ENCODE measurements around the gene STAT5A. TPM values are rescaled to one million over a fixed set of nuclear protein-coding genes. Genes with fewer than 3 reads are reported as not detected.
A peak's percentile ranks its signal among the peaks of the same experiment; 100 is the strongest.

The STAT5A gene
- total RNA-seq, 1 donor from 2014 or later, result 1.3 TPM

DNA sequence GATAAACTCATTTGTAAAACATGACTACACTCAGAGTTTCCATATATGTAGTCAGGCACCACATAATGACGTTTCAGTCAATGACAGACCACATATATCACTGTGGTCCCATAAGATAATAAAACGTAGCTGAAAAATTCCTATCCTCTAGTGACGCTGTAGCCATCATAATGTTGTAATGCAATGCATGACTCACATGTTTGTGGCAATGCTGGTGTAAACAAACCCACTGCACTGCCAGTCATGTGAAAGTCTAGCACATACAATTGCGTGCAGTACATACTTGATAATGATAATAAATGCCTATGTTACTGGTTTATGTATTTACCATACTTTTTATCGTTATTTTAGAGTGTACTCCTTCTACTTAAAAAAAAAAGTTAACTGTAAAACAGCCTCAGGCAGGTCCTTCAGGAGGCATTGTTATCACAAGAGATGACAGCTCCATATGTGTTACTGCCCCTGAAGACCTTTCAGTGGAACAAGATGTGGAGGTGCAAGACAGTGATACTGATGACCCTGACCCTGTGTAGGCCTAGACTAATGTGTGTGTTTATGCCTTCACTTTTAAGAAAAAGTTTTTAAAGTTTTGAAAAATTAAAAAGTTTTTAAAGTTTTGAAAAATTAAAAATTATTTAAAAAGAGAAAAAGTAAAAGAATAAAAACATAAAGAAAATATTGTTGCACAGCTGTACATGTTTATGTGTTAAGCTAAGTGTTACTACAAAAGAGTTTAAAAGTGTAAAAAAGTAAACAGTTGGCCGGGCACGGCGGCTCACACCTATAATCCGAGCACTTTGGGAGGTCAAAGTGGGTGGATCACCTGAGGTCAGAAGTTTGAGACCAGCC, 21.2 kb upstream of the STAT5A start:
- no peak for FAIRE-seq
- Histone ChIP-seq H3K27me3 (ENCODE audit: control insufficient read depth, insufficient read depth, low read length) (no peaks in the 10 kb centered on the region), H3K4me3 (ENCODE audit: low read depth, low read length) (no peak overlapping the region), H3K36me3 (ENCODE audit: control insufficient read depth, insufficient read depth, low read length) (no peaks in the 10 kb centered on the region)
- DNase-seq (ENCODE audit: low read depth), result peak; percentile 63
- TF ChIP-seq, protein P1, sequence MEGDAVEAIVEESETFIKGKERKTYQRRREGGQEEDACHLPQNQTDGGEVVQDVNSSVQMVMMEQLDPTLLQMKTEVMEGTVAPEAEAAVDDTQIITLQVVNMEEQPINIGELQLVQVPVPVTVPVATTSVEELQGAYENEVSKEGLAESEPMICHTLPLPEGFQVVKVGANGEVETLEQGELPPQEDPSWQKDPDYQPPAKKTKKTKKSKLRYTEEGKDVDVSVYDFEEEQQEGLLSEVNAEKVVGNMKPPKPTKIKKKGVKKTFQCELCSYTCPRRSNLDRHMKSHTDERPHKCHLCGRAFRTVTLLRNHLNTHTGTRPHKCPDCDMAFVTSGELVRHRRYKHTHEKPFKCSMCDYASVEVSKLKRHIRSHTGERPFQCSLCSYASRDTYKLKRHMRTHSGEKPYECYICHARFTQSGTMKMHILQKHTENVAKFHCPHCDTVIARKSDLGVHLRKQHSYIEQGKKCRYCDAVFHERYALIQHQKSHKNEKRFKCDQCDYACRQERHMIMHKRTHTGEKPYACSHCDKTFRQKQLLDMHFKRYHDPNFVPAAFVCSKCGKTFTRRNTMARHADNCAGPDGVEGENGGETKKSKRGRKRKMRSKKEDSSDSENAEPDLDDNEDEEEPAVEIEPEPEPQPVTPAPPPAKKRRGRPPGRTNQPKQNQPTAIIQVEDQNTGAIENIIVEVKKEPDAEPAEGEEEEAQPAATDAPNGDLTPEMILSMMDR (IDR thresholded peaks at IDR 0.05; ENCODE audit: insufficient read depth, low read length, severe bottlenecking), result no peak

- H3K27me3 ChIP-seq (ENCODE audit: control insufficient read depth, insufficient read depth, low read length), result no peaks in the 10 kb centered on the region
- no peak for FAIRE-seq
- TF ChIP-seq, protein P1 (IDR thresholded peaks at IDR 0.05; ENCODE audit: insufficient read depth, low read length, severe bottlenecking), result no peak
- no peak for DNase-seq (ENCODE audit: low read depth)
- H3K36me3 ChIP-seq (ENCODE audit: control insufficient read depth, insufficient read depth, low read length), result no peaks in the 10 kb centered on the region
- no peak overlapping the region for H3K4me3 ChIP-seq (ENCODE audit: low read depth, low read length)
Measured at GRCh38 chr17:42268236-42268635, 20.1 kb upstream of the STAT5A start.

- FAIRE-seq (no peak), DNase-seq (ENCODE audit: low read depth) (no peak)
- Histone ChIP-seq H3K27me3 (ENCODE audit: control insufficient read depth, insufficient read depth, low read length) (no peaks in the 10 kb centered on the region), H3K36me3 (ENCODE audit: control insufficient read depth, insufficient read depth, low read length) (no peaks in the 10 kb centered on the region), H3K4me3 (ENCODE audit: low read depth, low read length) (no peak overlapping the region)
- TF ChIP-seq, protein P1 (IDR thresholded peaks at IDR 0.05; ENCODE audit: insufficient read depth, low read length, severe bottlenecking), result no peak
Measured at GRCh38 chr17:42270170-42270535, 18.1 kb upstream of the STAT5A start.

DNA sequence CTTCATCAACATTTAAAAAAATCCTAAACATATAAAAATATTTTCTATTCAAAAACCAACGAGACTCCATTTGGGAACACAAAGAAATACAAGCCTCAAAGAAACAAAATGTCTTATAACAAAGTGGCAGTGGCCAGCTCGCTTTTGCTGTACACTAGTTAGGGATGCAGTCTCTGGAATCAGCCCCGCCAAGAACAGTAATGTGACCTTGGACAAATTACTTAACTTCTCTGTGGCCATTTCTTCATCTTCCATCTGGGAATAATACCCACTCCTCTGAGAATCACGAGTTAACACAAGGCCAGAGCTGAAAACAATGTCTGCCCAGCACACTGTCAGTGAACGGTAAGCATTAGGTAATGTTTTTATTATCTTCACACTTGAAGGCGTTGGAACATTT, 17.7 kb upstream of the STAT5A start:
- H3K36me3 ChIP-seq (ENCODE audit: control insufficient read depth, insufficient read depth, low read length), result no peaks in the 10 kb centered on the region
- TF ChIP-seq, protein P1 (IDR thresholded peaks at IDR 0.05; ENCODE audit: insufficient read depth, low read length, severe bottlenecking), result no peak
- no peaks in the 10 kb centered on the region for H3K27me3 ChIP-seq (ENCODE audit: control insufficient read depth, insufficient read depth, low read length)
- no peak overlapping the region for H3K4me3 ChIP-seq (ENCODE audit: low read depth, low read length)
- DNase-seq (ENCODE audit: low read depth) (no peak), FAIRE-seq (no peak)

GRCh38 chr17:42271006-42271778, 17.1 kb upstream of the STAT5A start:
- FAIRE-seq, result no peak
- no peaks in the 10 kb centered on the region for H3K36me3 ChIP-seq (ENCODE audit: control insufficient read depth, insufficient read depth, low read length)
- no peak overlapping the region for H3K4me3 ChIP-seq (ENCODE audit: low read depth, low read length)
- TF ChIP-seq, protein P1 (IDR thresholded peaks at IDR 0.05; ENCODE audit: insufficient read depth, low read length, severe bottlenecking), result no peak
- no peaks in the 10 kb centered on the region for H3K27me3 ChIP-seq (ENCODE audit: control insufficient read depth, insufficient read depth, low read length)
- DNase-seq (ENCODE audit: low read depth), result no peak

All from bronchial epithelial cell (primary cell).